Tibial nerve (tissue), 4 donors: ENCODE measurements around the gene DDAH2.

ENCODE experiments used
- EP300 ChIP-seq, 2 donors: sonication (generic); formaldehyde crosslinking; IDR thresholded peaks; one replicate each; pipeline ENCODE4 v1.6.1; 2017; ENCODE audit warnings: antibody characterized with exemption in 2 of 2, mild to moderate bottlenecking in 1 of 2
- POLR2A ChIP-seq, 2 donors: fragments of 450-650 bp; IDR thresholded peaks; one replicate each; pipeline ENCODE4 v1.6.1; 2017; ENCODE audit warnings: antibody characterized with exemption in 2 of 2, mild to moderate bottlenecking in 2 of 2, moderate library complexity in 2 of 2
- TF ChIP-seq, protein P1 (sequence below), 5 experiments: fragments of 200-600 bp in 3 of 5; fragments of 450-650 bp in 2 of 5; sonication (generic) in 3 of 5; IDR thresholded peaks; one replicate each; pipeline ENCODE4 v1.5.1; 2016 to 2019; ENCODE audit warnings: antibody characterized with exemption in 5 of 5, mild to moderate bottlenecking in 3 of 5, moderate library complexity in 2 of 5

DNA sequence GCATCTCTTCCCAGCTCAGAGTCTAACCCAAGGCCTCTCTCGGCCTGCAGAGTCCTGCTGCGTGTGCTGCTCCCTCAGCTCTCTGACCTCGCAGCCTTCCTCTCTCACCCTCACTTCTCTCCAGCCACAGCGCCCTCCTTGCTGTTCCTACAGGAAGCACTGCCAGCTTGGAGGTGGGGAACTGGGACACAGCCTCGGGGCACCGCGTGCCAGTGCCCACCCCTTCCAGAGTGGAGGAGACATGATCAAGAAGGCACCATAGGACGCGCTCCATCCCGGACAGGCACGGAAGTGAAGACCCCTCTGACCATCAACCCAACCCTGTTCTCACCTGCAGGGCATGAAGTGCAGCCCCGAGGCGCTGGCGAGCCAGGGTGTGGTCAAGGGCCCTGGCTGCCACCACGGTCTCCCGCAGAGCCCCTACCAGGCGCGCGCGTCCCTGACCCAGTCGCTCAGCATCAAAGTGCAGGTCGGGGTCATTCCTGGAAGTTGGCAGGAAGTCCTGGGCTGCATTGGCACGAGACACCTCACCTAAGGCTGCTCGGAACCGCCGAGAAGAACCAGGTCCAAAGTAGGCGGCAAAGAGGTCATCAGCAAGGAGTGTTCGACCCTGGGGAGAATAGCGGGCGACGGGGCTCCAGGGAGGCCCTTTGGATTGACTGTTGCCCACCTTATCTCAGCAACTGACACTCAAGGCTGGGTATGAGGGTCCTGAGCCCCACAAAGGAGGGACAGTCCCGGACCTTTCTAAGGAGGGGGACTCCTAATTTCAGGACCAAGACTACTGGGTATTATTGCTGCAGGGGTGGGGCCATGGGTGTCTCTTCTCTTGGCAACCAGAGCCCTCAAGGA lies 46.8 kb upstream of the DDAH2 start:
- TF ChIP-seq, protein P1, sequence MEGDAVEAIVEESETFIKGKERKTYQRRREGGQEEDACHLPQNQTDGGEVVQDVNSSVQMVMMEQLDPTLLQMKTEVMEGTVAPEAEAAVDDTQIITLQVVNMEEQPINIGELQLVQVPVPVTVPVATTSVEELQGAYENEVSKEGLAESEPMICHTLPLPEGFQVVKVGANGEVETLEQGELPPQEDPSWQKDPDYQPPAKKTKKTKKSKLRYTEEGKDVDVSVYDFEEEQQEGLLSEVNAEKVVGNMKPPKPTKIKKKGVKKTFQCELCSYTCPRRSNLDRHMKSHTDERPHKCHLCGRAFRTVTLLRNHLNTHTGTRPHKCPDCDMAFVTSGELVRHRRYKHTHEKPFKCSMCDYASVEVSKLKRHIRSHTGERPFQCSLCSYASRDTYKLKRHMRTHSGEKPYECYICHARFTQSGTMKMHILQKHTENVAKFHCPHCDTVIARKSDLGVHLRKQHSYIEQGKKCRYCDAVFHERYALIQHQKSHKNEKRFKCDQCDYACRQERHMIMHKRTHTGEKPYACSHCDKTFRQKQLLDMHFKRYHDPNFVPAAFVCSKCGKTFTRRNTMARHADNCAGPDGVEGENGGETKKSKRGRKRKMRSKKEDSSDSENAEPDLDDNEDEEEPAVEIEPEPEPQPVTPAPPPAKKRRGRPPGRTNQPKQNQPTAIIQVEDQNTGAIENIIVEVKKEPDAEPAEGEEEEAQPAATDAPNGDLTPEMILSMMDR (IDR thresholded peaks at IDR 0.05) = no peak
- no peak for TF ChIP-seq POLR2A (IDR thresholded peaks at IDR 0.05)
- no peak for TF ChIP-seq EP300 (IDR thresholded peaks at IDR 0.05)
